WTC11 (cell line): ENCODE results near the gene STK25. TPM values are rescaled to one million over a fixed set of nuclear protein-coding genes. Genes with fewer than 3 reads are reported as not detected.

Experiments
- ATAC-seq: fragments of 200-7000 bp; cut with Tn5 transposase; 2 replicates; pipeline ENCODE4 v1.10.0; 2021; ENCODE audit warnings: mild to moderate bottlenecking, moderate library complexity
- CTCF ChIA-PET: fragments of 300-600 bp; sonication (Branson Sonifier 250); formaldehyde crosslinking; loops from one replicate; lab custom pipeline; 2021; ENCODE audit warnings: antibody characterized with exemption; lab: Charles Lee
- POLR2A ChIA-PET: fragments of 350-600 bp; sonication (Branson Sonifier 250); formaldehyde crosslinking; loops from one replicate; lab custom pipeline; 2021; ENCODE audit warnings: antibody characterized with exemption; lab: Charles Lee
- DNase-seq: peaks from one replicate; pipeline ENCODE4 v3.0.0; 2021; ENCODE audit warnings: low spot score
- H3K27ac Mint-ChIP-seq: 2 replicates; pipeline ENCODE4 v1.8.0; 2021; ENCODE audit warnings: mixed read lengths
- H3K27me3 Mint-ChIP-seq: 2 replicates; pipeline ENCODE4 v1.8.0; 2021; ENCODE audit warnings: low read depth, mild to moderate bottlenecking, moderate library complexity, mixed read lengths
- H3K36me3 Mint-ChIP-seq: 2 replicates; pipeline ENCODE4 v1.8.0; 2021; ENCODE audit warnings: mixed read lengths
- H3K4me1 Mint-ChIP-seq: 2 replicates; pipeline ENCODE4 v1.8.0; 2022; ENCODE audit warnings: mixed read lengths
- H3K4me3 Mint-ChIP-seq: 2 replicates; pipeline ENCODE4 v1.8.0; 2021; ENCODE audit warnings: mild to moderate bottlenecking, moderate library complexity, mixed read lengths
- H3K9me3 Mint-ChIP-seq: 2 replicates; pipeline ENCODE4 v1.8.0; 2021; ENCODE audit warnings: mixed read lengths
- CREB1 ChIP-seq: sonication (generic); formaldehyde crosslinking; IDR thresholded peaks from 2 replicates; pipeline ENCODE4 v1.8.0; 2023; ENCODE audit warnings: mild to moderate bottlenecking, missing genetic modification reagents
- GABPB1 ChIP-seq: sonication (generic); formaldehyde crosslinking; IDR thresholded peaks from 2 replicates; pipeline ENCODE4 v1.8.1; 2023; ENCODE audit warnings: mild to moderate bottlenecking, missing genetic modification reagents
- NR1H2 ChIP-seq: sonication (generic); formaldehyde crosslinking; IDR thresholded peaks from 2 replicates; pipeline ENCODE4 v1.9.0; 2021; ENCODE audit warnings: mild to moderate bottlenecking, moderate library complexity, missing genetic modification reagents
- OVOL2 ChIP-seq: fragments of 250-450 bp; sonication (Bioruptor Pico); IDR thresholded peaks from 2 replicates; pipeline ENCODE4 v1.9.0; 2021; ENCODE audit warnings: mild to moderate bottlenecking, borderline replicate concordance
- SMAD3 ChIP-seq: sonication (generic); formaldehyde crosslinking; IDR thresholded peaks from 2 replicates; pipeline ENCODE4 v1.8.0; 2022; ENCODE audit warnings: missing genetic modification reagents, mild to moderate bottlenecking, borderline replicate concordance
- SMAD4 ChIP-seq: sonication (generic); formaldehyde crosslinking; IDR thresholded peaks from 2 replicates; pipeline ENCODE4 v1.8.0; 2022; ENCODE audit warnings: mild to moderate bottlenecking, missing genetic modification reagents
- SP1 ChIP-seq: sonication (generic); formaldehyde crosslinking; conservative IDR thresholded peaks from 2 replicates; pipeline ENCODE4 v1.8.1; 2022; ENCODE audit warnings: missing genetic modification reagents
- TEAD4 ChIP-seq: sonication (generic); formaldehyde crosslinking; IDR thresholded peaks from 2 replicates; pipeline ENCODE4 v1.8.0; 2022; ENCODE audit warnings: mild to moderate bottlenecking, missing genetic modification reagents
- ZNF219 ChIP-seq: sonication (generic); formaldehyde crosslinking; IDR thresholded peaks from 2 replicates; pipeline ENCODE4 v1.8.0; 2023; ENCODE audit warnings: missing genetic modification reagents, mild to moderate bottlenecking, borderline replicate concordance
- ZNF232 ChIP-seq: sonication (generic); formaldehyde crosslinking; IDR thresholded peaks from 2 replicates; pipeline ENCODE4 v1.8.0; 2022; ENCODE audit warnings: mild to moderate bottlenecking, missing genetic modification reagents
- ZNF671 ChIP-seq: fragments of 250-450 bp; sonication (Bioruptor Pico); IDR thresholded peaks from 2 replicates; pipeline ENCODE4 v1.8.0; 2021; ENCODE audit warnings: mild to moderate bottlenecking
- total RNA-seq: library from RNA; stranded (reverse); gene quantifications from 3 replicates; pipeline ENCODE4 v1.2.3, GENCODE V29; 2021
- TF ChIP-seq, protein P1 (sequence below): fragments of 250-450 bp; sonication (Bioruptor Pico); IDR thresholded peaks from 2 replicates; pipeline ENCODE4 v1.9.0; 2021; ENCODE audit warnings: moderate library complexity, mild to moderate bottlenecking, inconsistent platforms, borderline replicate concordance
- TF ChIP-seq, protein P2 (sequence below): sonication (generic); formaldehyde crosslinking; IDR thresholded peaks from 2 replicates; pipeline ENCODE4 v1.8.1; 2023; ENCODE audit warnings: mild to moderate bottlenecking, missing genetic modification reagents, moderate library complexity
- TF ChIP-seq, protein P3 (sequence below): sonication (generic); formaldehyde crosslinking; IDR thresholded peaks from 2 replicates; pipeline ENCODE4 v1.8.1; 2022; ENCODE audit warnings: missing genetic modification reagents, borderline replicate concordance
- TF ChIP-seq, protein P4 (sequence below): sonication (generic); formaldehyde crosslinking; IDR thresholded peaks from 2 replicates; pipeline ENCODE4 v1.8.1; 2023; ENCODE audit warnings: mild to moderate bottlenecking, missing genetic modification reagents, borderline replicate concordance
- TF ChIP-seq, protein P5 (sequence below): fragments of 250-450 bp; sonication (Bioruptor Pico); IDR thresholded peaks from 2 replicates; pipeline ENCODE4 v2.1.2; 2022; ENCODE audit warnings: mild to moderate bottlenecking, moderate library complexity
- TF ChIP-seq, protein P6 (sequence below): sonication (generic); formaldehyde crosslinking; IDR thresholded peaks from 2 replicates; pipeline ENCODE4 v1.8.0; 2022; ENCODE audit warnings: mild to moderate bottlenecking, missing genetic modification reagents
- TF ChIP-seq, protein P7 (sequence below): sonication (generic); formaldehyde crosslinking; IDR thresholded peaks from 2 replicates; pipeline ENCODE4 v1.8.1; 2023; ENCODE audit warnings: mild to moderate bottlenecking, missing genetic modification reagents, moderate library complexity
- TF ChIP-seq, protein P8 (sequence below): fragments of 250-450 bp; sonication (Bioruptor Pico); IDR thresholded peaks from 2 replicates; pipeline ENCODE4 v1.9.0; 2021; ENCODE audit warnings: mild to moderate bottlenecking

Gene STK25
- total RNA-seq, 1 experiment from 2014 or later = 232 TPM

DNA sequence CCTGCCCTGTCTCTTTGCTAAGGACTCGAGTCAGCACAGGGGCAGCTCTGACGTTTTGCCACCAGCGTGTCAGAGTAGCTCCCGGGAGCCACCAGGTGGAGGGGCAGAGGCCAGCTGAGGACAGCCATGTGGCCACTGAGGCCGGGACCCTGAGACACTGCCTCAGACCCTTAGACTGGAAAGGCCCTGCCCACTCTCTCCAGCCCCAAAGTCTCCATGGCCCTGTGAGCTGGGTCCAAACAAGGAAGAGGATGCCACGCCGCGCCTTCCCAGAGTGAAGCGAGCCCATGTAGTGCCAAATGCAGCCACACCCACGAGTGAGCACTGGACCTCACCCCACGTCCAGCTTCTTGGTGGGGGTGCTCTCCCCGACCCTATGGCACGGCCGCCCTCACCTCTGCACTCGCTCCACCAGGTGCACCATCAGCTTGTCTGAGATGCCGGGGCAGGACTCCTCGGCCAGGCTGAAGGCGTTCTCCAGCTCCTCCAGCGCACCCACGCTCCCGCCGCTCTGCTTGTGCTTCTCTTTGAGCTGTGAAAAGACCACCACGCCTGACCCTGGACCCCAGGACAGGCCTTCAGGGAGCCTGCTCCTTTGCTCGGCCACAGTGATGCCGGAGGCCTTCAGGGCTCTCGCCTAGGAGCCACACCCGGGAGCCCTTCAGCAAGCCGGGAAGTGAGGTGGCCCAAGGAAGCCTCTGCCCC lies 12.2 kb downstream of the STK25 start (continued):
- TF ChIP-seq, protein P1, sequence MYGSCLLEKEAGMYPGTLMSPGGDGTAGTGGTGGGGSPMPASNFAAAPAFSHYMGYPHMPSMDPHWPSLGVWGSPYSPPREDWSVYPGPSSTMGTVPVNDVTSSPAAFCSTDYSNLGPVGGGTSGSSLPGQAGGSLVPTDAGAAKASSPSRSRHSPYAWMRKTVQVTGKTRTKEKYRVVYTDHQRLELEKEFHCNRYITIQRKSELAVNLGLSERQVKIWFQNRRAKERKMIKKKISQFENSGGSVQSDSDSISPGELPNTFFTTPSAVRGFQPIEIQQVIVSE = no peak
- TF ChIP-seq CREB1 (CRISPR knock-in tag) = no peak
- TF ChIP-seq, protein P2, sequence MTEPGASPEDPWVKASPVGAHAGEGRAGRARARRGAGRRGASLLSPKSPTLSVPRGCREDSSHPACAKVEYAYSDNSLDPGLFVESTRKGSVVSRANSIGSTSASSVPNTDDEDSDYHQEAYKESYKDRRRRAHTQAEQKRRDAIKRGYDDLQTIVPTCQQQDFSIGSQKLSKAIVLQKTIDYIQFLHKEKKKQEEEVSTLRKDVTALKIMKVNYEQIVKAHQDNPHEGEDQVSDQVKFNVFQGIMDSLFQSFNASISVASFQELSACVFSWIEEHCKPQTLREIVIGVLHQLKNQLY = no peak

DNA sequence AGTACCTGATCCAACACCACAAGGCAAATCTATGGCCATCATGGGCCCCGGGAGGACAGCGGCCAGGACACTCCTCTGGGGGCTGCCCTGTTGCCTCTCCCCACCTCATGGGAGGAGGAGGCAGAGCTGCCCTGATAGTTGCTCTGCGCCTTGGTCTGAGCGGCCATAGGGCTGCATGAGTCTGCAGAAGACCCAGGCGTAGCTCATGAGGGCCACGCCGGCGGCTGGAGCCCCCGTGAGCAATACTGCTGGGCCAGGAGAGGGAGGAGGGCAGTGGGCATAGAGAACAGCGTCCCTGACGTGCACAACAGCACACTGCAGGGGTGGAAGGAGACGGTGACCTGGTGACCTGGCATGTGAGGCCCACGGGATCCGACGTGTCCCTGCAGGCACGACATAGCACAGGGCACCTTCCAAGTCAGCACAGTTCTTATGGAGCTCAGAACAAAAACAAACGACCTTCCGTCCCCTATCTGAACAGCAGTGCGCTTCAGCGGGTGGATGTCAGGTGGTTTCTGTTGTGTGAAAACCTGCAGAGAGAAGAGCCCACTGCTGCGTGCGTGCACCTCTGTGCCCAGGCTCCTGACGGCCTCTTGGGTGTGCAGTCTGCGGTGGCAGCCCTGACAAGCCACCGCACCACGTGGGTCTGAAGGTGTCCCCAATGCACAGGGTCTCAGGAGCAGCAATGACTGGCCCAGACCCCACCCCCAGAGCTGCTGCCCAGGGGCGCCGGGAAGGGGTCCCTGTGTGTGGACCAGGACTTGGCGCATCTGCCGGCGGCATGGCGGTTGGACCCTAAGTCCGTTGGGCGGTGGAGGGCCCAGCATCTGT lies 13.0 kb downstream of the STK25 start:
- Mint-ChIP-seq H3K27me3 (no peaks in the 10 kb centered on the region), H3K9me3 (no peaks in the 10 kb centered on the region), H3K27ac (no peak overlapping the region), H3K4me3 (no peak overlapping the region), H3K4me1 (peaks cover 2% of the 10 kb centered on the region; the same call in 1 of the 2 replicates), H3K36me3 (peaks cover 30% of the 10 kb centered on the region)
- TF ChIP-seq, protein P3, sequence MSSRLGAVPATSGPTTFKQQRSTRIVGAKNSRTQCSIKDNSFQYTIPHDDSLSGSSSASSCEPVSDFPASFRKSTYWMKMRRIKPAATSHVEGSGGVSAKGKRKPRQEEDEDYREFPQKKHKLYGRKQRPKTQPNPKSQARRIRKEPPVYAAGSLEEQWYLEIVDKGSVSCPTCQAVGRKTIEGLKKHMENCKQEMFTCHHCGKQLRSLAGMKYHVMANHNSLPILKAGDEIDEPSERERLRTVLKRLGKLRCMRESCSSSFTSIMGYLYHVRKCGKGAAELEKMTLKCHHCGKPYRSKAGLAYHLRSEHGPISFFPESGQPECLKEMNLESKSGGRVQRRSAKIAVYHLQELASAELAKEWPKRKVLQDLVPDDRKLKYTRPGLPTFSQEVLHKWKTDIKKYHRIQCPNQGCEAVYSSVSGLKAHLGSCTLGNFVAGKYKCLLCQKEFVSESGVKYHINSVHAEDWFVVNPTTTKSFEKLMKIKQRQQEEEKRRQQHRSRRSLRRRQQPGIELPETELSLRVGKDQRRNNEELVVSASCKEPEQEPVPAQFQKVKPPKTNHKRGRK (CRISPR knock-in tag) = no peak
- TF ChIP-seq ZNF219 (no peak), NR1H2 (no peak), SP1 (CRISPR knock-in tag) (no peak), GABPB1 (no peak), TEAD4 (no peak), OVOL2 (CRISPR knock-in tag) (no peak), SMAD4 (CRISPR knock-in tag) (no peak), SMAD3 (CRISPR knock-in tag) (no peak), ZNF671 (CRISPR knock-in tag) (no peak), ZNF232 (CRISPR knock-in tag) (no peak)
- TF ChIP-seq, protein P4, sequence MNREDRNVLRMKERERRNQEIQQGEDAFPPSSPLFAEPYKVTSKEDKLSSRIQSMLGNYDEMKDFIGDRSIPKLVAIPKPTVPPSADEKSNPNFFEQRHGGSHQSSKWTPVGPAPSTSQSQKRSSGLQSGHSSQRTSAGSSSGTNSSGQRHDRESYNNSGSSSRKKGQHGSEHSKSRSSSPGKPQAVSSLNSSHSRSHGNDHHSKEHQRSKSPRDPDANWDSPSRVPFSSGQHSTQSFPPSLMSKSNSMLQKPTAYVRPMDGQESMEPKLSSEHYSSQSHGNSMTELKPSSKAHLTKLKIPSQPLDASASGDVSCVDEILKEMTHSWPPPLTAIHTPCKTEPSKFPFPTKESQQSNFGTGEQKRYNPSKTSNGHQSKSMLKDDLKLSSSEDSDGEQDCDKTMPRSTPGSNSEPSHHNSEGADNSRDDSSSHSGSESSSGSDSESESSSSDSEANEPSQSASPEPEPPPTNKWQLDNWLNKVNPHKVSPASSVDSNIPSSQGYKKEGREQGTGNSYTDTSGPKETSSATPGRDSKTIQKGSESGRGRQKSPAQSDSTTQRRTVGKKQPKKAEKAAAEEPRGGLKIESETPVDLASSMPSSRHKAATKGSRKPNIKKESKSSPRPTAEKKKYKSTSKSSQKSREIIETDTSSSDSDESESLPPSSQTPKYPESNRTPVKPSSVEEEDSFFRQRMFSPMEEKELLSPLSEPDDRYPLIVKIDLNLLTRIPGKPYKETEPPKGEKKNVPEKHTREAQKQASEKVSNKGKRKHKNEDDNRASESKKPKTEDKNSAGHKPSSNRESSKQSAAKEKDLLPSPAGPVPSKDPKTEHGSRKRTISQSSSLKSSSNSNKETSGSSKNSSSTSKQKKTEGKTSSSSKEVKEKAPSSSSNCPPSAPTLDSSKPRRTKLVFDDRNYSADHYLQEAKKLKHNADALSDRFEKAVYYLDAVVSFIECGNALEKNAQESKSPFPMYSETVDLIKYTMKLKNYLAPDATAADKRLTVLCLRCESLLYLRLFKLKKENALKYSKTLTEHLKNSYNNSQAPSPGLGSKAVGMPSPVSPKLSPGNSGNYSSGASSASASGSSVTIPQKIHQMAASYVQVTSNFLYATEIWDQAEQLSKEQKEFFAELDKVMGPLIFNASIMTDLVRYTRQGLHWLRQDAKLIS (CRISPR knock-in tag) = no peak
- TF ChIP-seq, protein P5, sequence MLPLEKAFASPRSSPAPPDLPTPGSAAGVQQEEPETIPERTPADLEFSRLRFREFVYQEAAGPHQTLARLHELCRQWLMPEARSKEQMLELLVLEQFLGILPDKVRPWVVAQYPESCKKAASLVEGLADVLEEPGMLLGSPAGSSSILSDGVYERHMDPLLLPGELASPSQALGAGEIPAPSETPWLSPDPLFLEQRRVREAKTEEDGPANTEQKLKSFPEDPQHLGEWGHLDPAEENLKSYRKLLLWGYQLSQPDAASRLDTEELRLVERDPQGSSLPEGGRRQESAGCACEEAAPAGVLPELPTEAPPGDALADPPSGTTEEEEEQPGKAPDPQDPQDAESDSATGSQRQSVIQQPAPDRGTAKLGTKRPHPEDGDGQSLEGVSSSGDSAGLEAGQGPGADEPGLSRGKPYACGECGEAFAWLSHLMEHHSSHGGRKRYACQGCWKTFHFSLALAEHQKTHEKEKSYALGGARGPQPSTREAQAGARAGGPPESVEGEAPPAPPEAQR (CRISPR knock-in tag) = no peak
- TF ChIP-seq, protein P1 = no peak
- TF ChIP-seq, protein P6, sequence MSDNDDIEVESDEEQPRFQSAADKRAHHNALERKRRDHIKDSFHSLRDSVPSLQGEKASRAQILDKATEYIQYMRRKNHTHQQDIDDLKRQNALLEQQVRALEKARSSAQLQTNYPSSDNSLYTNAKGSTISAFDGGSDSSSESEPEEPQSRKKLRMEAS (CRISPR knock-in tag) = no peak
- TF ChIP-seq, protein P7, sequence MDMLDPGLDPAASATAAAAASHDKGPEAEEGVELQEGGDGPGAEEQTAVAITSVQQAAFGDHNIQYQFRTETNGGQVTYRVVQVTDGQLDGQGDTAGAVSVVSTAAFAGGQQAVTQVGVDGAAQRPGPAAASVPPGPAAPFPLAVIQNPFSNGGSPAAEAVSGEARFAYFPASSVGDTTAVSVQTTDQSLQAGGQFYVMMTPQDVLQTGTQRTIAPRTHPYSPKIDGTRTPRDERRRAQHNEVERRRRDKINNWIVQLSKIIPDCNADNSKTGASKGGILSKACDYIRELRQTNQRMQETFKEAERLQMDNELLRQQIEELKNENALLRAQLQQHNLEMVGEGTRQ (CRISPR knock-in tag) = no peak
- TF ChIP-seq, protein P8, sequence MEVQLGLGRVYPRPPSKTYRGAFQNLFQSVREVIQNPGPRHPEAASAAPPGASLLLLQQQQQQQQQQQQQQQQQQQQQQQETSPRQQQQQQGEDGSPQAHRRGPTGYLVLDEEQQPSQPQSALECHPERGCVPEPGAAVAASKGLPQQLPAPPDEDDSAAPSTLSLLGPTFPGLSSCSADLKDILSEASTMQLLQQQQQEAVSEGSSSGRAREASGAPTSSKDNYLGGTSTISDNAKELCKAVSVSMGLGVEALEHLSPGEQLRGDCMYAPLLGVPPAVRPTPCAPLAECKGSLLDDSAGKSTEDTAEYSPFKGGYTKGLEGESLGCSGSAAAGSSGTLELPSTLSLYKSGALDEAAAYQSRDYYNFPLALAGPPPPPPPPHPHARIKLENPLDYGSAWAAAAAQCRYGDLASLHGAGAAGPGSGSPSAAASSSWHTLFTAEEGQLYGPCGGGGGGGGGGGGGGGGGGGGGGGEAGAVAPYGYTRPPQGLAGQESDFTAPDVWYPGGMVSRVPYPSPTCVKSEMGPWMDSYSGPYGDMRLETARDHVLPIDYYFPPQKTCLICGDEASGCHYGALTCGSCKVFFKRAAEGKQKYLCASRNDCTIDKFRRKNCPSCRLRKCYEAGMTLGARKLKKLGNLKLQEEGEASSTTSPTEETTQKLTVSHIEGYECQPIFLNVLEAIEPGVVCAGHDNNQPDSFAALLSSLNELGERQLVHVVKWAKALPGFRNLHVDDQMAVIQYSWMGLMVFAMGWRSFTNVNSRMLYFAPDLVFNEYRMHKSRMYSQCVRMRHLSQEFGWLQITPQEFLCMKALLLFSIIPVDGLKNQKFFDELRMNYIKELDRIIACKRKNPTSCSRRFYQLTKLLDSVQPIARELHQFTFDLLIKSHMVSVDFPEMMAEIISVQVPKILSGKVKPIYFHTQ = no peak
- ATAC-seq (no peak), DNase-seq (no peak)
- ChIA-PET CTCF (interaction anchor here (0.8 kb wide), 1 partner anchor 239 kb away, joined by 3 read pairs; the partner anchor contains the start of gene D2HGDH), POLR2A (no interaction called here)
